Astrocyte (in vitro differentiated cells and primary cell): ENCODE data around the gene OPA1. TPM values are rescaled to one million over a fixed set of nuclear protein-coding genes. Genes with fewer than 3 reads are reported as not detected.
A peak's percentile ranks its signal among the peaks of the same experiment; 100 is the strongest.

ENCODE experiments used
- DNase-seq: peaks from one replicate; pipeline ENCODE4 v3.0.0-alpha.2; 2010; ENCODE audit warnings: low read depth
- FAIRE-seq: peaks from 2 replicates; lab custom pipeline; 2011; peaks lifted over from hg19 to GRCh38; lab: Jason Lieb, UNC
- H2AFZ ChIP-seq: 2 replicates; pipeline ENCODE4 v1.6.0; 2012; ENCODE audit warnings: low read depth, low read length, inconsistent platforms
- H3K27ac ChIP-seq: 2 replicates; pipeline ENCODE4 v1.5.1; 2011; ENCODE audit warnings: low read depth, low read length, inconsistent platforms
- H3K27me3 ChIP-seq: 2 replicates; pipeline ENCODE4 v1.6.0; 2011; ENCODE audit warnings: low read length, inconsistent platforms; ENCODE audit not compliant: insufficient read depth
- H3K36me3 ChIP-seq: 2 replicates; pipeline ENCODE4 v1.5.1; 2011; ENCODE audit warnings: low read length, inconsistent platforms; ENCODE audit not compliant: insufficient read depth
- H3K4me1 ChIP-seq: 2 replicates; pipeline ENCODE4 v1.5.1; 2011; ENCODE audit warnings: low read length, inconsistent platforms; ENCODE audit not compliant: insufficient read depth
- H3K4me2 ChIP-seq: 2 replicates; pipeline ENCODE4 v1.6.0; 2012; ENCODE audit warnings: low read length, inconsistent platforms
- H3K4me3 ChIP-seq: 2 replicates; pipeline ENCODE4 v1.5.1; 2011; ENCODE audit warnings: low read depth, mild to moderate bottlenecking, low read length, inconsistent platforms; ENCODE audit not compliant: insufficient read depth
- H3K79me2 ChIP-seq: 2 replicates; pipeline ENCODE4 v1.6.0; 2012; ENCODE audit warnings: mild to moderate bottlenecking, low read length, inconsistent platforms; ENCODE audit not compliant: insufficient read depth
- H3K9ac ChIP-seq: 2 replicates; pipeline ENCODE4 v1.6.0; 2012; ENCODE audit warnings: mild to moderate bottlenecking, low read length, inconsistent platforms
- H3K9me3 ChIP-seq: 2 replicates; pipeline ENCODE4 v1.5.1; 2012; ENCODE audit warnings: low read depth, mild to moderate bottlenecking, low read length, inconsistent platforms; ENCODE audit not compliant: insufficient read depth
- H4K20me1 ChIP-seq: 2 replicates; pipeline ENCODE4 v1.6.0; 2012; ENCODE audit warnings: low read length, inconsistent platforms; ENCODE audit not compliant: insufficient read depth
- H3K27ac Mint-ChIP-seq: one replicate; pipeline ENCODE4 v1.8.0; 2021; ENCODE audit warnings: mild to moderate bottlenecking, mixed read lengths; ENCODE audit not compliant: unreplicated experiment
- H3K27me3 Mint-ChIP-seq: one replicate; pipeline ENCODE4 v1.8.0; 2021; ENCODE audit warnings: low read depth, mixed read lengths; ENCODE audit not compliant: unreplicated experiment
- H3K36me3 Mint-ChIP-seq: one replicate; pipeline ENCODE4 v1.8.0; 2021; ENCODE audit warnings: low read depth, mixed read lengths; ENCODE audit not compliant: unreplicated experiment
- H3K4me1 Mint-ChIP-seq: one replicate; pipeline ENCODE4 v1.8.0; 2021; ENCODE audit warnings: low read depth, mixed read lengths; ENCODE audit not compliant: unreplicated experiment
- H3K4me3 Mint-ChIP-seq: one replicate; pipeline ENCODE4 v1.8.0; 2021; ENCODE audit warnings: mild to moderate bottlenecking, moderate library complexity, mixed read lengths; ENCODE audit not compliant: unreplicated experiment
- H3K9me3 Mint-ChIP-seq: one replicate; pipeline ENCODE4 v1.8.0; 2021; ENCODE audit warnings: mild to moderate bottlenecking, mixed read lengths; ENCODE audit not compliant: unreplicated experiment
- CTCF ChIP-seq: IDR thresholded peaks from 2 replicates; pipeline ENCODE4 v1.5.1; 2011; ENCODE audit warnings: low read depth, mild to moderate bottlenecking, inconsistent platforms, low read length, moderate library complexity; ENCODE audit not compliant: insufficient read depth
- EZH2 ChIP-seq: IDR thresholded peaks from 2 replicates; pipeline ENCODE4 v1.6.1; 2012; ENCODE audit warnings: mild to moderate bottlenecking, low read length, inconsistent platforms; ENCODE audit not compliant: insufficient read depth
- total RNA-seq: library from RNA; stranded (reverse); gene quantifications from 2 replicates; pipeline ENCODE4 v1.2.1, GENCODE V29; 2021

The OPA1 gene
- total RNA-seq, 1 donor from 2014 or later, result 61.8 TPM

- Histone ChIP-seq H4K20me1 (peaks cover 34% of the 10 kb centered on the region), H3K27ac (peak overlapping the region; percentile 94), H3K4me2 (peak overlapping the region; percentile 99), H3K9me3 (no peaks in the 10 kb centered on the region), H3K79me2 (peaks cover 61% of the 10 kb centered on the region), H3K27me3 (no peaks in the 10 kb centered on the region), H2AFZ (peak overlapping the region; percentile 73), H3K4me1 (peaks cover 37% of the 10 kb centered on the region), H3K9ac (peak overlapping the region; percentile 100), H3K4me3 (peak overlapping the region; percentile 99), H3K36me3 (peaks cover 3% of the 10 kb centered on the region)
- H3K4me1 Mint-ChIP-seq, result peaks cover 18% of the 10 kb centered on the region
- H3K9me3 Mint-ChIP-seq, result no peaks in the 10 kb centered on the region
- H3K4me3 Mint-ChIP-seq, result peak overlapping the region; percentile 96
- DNase-seq, result peak; percentile 34
- TF ChIP-seq EZH2, result no peak
- no peak for TF ChIP-seq CTCF
- peak overlapping the region; percentile 92 for H3K27ac Mint-ChIP-seq
- no peaks in the 10 kb centered on the region for H3K27me3 Mint-ChIP-seq
- H3K36me3 Mint-ChIP-seq, result peaks cover 10% of the 10 kb centered on the region
- FAIRE-seq, result no peak
These were observed 641 bp downstream of the OPA1 start for GRCh38 chr3:193593668-193594030.

GRCh38 chr3:193594946-193595689 is 2.1 kb downstream of the OPA1 start:
- H4K20me1 ChIP-seq, result peaks cover 48% of the 10 kb centered on the region
- peak overlapping the region; percentile 99 for H3K4me3 ChIP-seq
- Mint-ChIP-seq H3K4me1 (peaks cover 15% of the 10 kb centered on the region), H3K9me3 (no peaks in the 10 kb centered on the region), H3K27ac (peak overlapping the region; percentile 70), H3K4me3 (peak overlapping the region; percentile 96), H3K27me3 (no peaks in the 10 kb centered on the region), H3K36me3 (peaks cover 17% of the 10 kb centered on the region)
- H2AFZ ChIP-seq, result no peak overlapping the region
- peaks cover 3% of the 10 kb centered on the region for H3K36me3 ChIP-seq
- H3K9me3 ChIP-seq, result no peaks in the 10 kb centered on the region
- peaks cover 75% of the 10 kb centered on the region for H3K79me2 ChIP-seq
- DNase-seq (peak; percentile 42), FAIRE-seq (no peak)
- peak overlapping the region; percentile 29 for H3K9ac ChIP-seq
- peaks cover 33% of the 10 kb centered on the region for H3K4me1 ChIP-seq
- TF ChIP-seq CTCF, result no peak
- no peak for TF ChIP-seq EZH2
- no peaks in the 10 kb centered on the region for H3K27me3 ChIP-seq
- H3K27ac ChIP-seq, result peak overlapping the region; percentile 94
- H3K4me2 ChIP-seq, result peak overlapping the region; percentile 99

- H3K27ac Mint-ChIP-seq, result no peak overlapping the region
- FAIRE-seq, result no peak
These were observed 3.0 kb downstream of the OPA1 start for GRCh38 chr3:193595939-193596487.

More at GRCh38 chr3:193595939-193596487, 3.0 kb downstream of the OPA1 start:
- H3K9me3 Mint-ChIP-seq, result no peaks in the 10 kb centered on the region
- H3K27me3 Mint-ChIP-seq, result no peaks in the 10 kb centered on the region
- Histone ChIP-seq H3K9ac (no peak overlapping the region), H3K27me3 (no peaks in the 10 kb centered on the region), H3K4me3 (no peak overlapping the region), H3K9me3 (no peaks in the 10 kb centered on the region), H3K4me1 (peaks cover 29% of the 10 kb centered on the region), H2AFZ (no peak overlapping the region), H3K4me2 (no peak overlapping the region), H3K79me2 (peaks cover 84% of the 10 kb centered on the region), H4K20me1 (peaks cover 57% of the 10 kb centered on the region), H3K36me3 (peaks cover 3% of the 10 kb centered on the region), H3K27ac (no peak overlapping the region)
- H3K4me1 Mint-ChIP-seq, result peaks cover 13% of the 10 kb centered on the region
- no peak for DNase-seq
- H3K4me3 Mint-ChIP-seq, result no peak overlapping the region
- H3K36me3 Mint-ChIP-seq, result peaks cover 17% of the 10 kb centered on the region
- no peak for TF ChIP-seq EZH2
- TF ChIP-seq CTCF, result no peak
